Right ventricle myocardium inferior (tissue), 1 donor: ENCODE results near the gene B3GALT5. TPM values are rescaled to one million over a fixed set of nuclear protein-coding genes. Genes with fewer than 3 reads are reported as not detected.
A peak's percentile ranks its signal among the peaks of the same experiment; 100 is the strongest.
"Not testable (repeated sequence)": the region's sequence is repeated elsewhere in the genome, so short reads cannot be mapped to it uniquely, and the experiment has no call there.

Experiments
- ATAC-seq: fragments of 200-7000 bp; cut with Tn5 transposase; one replicate; pipeline ENCODE4 v1.9.1; 2020; ENCODE audit warnings: mild to moderate bottlenecking, moderate library complexity
- DNase-seq: peaks from one replicate; pipeline ENCODE4 v3.0.0; 2021; ENCODE audit errors: missing footprints
- intact Hi-C: fragments of 100-400 bp; cut with DNase I; formaldehyde crosslinking; loops from one replicate; pipeline ENCODE4 v1.11.0; 2022
- long read RNA-seq: library from polyadenylated mRNA; unstranded; transcript quantifications from one replicate; pipeline ENCODE4 v2.0.0, GENCODE V29; 2021
- total RNA-seq: library from RNA; stranded (reverse); fragmentation: NEBNext Ultra II Directional; extraction: Animal tissue kit (Norgen Biotek cat#: 25700); gene quantifications from one replicate; pipeline ENCODE4 v1.2.1, GENCODE V29; 2021
- donor health status: DM: no; HTN: yes; CAD: no; lungs with severe emphysema.

B3GALT5 gene, protein sequence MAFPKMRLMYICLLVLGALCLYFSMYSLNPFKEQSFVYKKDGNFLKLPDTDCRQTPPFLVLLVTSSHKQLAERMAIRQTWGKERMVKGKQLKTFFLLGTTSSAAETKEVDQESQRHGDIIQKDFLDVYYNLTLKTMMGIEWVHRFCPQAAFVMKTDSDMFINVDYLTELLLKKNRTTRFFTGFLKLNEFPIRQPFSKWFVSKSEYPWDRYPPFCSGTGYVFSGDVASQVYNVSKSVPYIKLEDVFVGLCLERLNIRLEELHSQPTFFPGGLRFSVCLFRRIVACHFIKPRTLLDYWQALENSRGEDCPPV
- total RNA-seq = 0.16 TPM
- long read RNA-seq = 0 reads

DNA sequence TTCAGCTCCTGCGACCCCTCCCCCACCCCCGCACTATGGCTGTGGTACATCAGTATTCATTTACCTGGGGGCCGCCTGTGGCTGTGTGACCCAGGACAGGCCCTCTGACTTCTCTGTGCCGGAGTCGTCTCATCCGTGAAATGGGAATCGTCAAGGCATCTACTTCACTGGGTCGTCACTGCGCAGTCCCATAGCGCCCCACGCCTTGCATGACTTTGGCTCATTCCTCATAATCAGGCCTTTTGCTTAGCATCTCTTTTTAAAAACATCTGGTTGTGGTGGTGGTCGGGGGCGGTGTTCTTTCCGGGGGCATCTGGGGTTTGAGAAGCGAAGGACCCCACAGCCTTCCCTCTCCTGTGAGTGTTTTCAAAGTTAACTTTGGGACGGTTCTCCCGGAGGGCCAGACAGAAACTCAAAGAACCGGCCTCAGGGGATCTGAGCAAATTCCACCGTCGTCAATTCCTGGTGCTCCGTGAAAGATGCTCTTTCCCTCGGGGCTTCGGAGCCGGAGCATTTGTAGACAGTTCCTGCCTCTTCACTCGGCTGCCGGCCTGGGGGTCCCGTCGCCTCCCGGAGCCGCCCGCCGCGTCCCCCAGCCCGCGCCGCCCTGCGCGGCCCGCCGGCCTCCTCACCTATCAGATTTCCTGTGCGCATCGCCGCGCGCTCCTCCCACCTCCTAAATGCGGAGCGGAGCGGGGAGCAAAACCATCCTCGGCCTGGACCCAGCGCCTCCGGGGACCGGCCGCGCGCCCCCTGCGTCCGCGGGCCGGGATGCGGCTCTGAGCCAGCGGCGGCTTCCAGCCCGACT, at the start of gene B3GALT5:
Gene B3GALT5, plus strand, starts transcription at position 708 of the 808 bp plus-strand sequence. CDS start 47,620 bp downstream, outside the sequence.
- DNase-seq (no peak), ATAC-seq (no peak)
- intact Hi-C loops = no loop called here

DNA sequence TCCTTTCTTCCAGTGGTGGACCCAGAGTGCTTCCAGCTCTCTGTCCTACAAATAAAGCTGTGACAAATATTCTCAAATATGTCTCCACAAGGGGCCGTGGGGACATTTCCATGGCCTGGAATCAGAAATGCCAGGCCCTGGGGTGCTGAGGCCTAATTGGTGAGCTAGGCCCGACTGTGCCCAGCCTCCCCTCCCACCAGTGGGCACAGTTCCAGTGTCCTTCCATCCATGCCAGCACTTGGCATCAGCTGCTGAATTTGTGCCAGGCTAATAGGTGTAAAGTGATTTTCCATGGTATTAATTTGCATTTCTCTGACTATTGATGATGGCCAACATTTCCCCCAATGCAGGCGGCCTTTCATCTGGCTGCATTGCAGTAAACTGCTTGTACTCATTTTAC, 48.5 kb upstream of the B3GALT5 start:
- DNase-seq (no peak), ATAC-seq (peak; percentile 72)
- intact Hi-C loops = no loop called here

DNA sequence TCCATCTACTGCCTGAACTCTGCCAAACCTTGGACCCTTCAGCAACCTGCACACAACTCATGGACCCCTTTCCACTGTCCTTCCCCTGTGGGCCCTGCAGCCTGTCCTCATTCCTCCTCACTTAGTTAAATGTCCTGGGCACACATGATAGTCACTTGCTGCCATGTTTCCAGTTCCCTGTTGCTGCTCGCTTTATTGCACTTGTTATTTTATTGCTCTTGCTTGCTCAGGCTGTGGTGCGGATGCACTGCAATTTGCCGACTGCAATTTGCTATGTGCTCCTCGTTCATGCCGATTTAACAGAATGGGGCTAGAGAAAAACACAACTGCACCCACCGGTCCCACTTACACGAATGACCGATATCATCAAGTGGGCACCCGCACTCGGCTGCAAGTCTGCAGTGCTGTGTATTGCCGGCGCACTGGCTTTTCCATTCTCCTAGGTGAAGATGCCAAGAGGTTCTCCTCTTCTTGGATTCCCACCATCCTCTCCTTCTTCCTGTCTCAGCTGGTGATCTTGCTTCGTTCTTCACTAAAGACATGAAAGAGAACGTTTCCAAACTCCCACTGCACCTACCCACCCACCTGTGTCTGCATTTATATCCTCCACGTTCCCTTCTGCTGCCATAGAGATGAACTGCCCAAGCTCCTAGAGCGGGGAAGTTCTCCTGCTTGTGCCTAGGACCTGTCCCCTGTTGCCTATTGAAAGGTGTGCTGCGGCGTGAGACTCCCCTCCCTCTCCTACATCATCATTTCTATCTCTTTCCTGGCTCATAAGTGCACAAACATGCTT, 45.4 kb upstream of the B3GALT5 start:
- ATAC-seq = no peak
- intact Hi-C loops = no loop called here

DNA sequence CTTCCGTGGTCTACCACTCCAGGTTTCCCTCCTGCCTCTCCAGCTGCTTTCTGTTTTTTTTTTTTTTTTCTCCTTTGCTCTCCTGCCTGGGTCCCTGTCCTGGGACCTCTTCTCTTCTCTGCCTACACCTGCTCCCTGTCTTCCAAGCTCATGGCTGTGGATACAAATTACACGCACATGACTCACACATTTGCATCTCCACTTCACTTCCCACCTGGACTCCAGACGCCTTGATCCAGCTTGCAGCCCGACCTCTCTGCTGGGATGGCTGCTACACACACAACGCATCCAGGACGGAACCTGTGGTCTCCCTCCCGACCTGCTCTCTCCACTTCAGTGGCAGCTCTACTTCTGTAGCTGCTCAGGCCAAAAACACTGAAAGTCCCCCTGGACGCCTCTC, 44.4 kb upstream of the B3GALT5 start:
- DNase-seq (no peak), ATAC-seq (no peak)
- intact Hi-C loops = no loop called here

More for the DNA sequence above, 45.4 kb upstream of the B3GALT5 start:
- DNase-seq = no peak

DNA sequence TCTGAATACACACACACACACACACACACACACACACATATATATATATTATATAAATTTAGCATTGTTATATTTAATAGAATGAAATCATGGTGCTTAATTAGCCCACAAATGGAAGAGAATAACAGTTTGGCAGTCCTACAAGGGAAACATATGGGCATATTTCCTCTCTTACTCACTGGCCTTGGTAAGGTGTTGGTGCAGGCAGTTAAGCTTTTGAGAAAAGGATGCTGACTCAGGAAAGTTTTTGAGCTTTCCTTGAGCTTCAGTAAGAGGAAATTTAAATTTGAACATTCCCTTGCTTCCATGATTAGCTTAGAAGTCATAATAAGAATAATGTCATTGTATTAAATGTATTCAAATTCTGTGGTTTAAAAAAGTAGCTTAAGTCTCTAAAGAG, 37.0 kb upstream of the B3GALT5 start:
- DNase-seq (no peak), ATAC-seq (no peak)
- intact Hi-C loops = no loop called here

DNA sequence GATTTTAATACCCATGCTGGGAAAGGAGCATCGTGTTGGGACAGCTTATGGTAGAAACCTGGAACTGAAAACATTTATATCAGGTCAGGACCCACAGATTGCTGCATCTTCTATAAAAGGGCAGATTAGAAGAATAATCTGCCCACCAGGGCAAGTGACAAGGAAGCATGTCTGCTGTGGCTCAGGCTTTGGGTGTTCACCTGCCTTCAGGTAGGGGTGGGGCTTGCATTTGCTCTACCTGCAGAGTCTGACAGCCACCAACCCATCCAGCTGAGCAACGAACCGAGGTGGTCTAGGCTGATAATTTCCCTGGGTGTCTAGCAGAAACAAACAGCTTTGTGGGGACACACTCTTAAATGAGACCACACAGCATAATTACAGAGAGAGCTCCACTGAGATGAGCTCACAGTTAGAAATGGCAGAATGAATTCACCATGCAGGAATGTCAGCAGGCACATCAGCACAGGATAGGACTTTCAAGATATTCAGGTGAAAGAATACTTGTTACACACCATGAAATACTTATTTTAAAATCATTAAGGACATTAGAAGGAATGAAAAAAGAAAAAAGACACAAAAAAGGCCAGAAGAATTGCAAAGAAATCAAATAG, 36.1 kb upstream of the B3GALT5 start:
- intact Hi-C loops = no loop called here
- ATAC-seq = no peak
- DNase-seq = no peak

DNA sequence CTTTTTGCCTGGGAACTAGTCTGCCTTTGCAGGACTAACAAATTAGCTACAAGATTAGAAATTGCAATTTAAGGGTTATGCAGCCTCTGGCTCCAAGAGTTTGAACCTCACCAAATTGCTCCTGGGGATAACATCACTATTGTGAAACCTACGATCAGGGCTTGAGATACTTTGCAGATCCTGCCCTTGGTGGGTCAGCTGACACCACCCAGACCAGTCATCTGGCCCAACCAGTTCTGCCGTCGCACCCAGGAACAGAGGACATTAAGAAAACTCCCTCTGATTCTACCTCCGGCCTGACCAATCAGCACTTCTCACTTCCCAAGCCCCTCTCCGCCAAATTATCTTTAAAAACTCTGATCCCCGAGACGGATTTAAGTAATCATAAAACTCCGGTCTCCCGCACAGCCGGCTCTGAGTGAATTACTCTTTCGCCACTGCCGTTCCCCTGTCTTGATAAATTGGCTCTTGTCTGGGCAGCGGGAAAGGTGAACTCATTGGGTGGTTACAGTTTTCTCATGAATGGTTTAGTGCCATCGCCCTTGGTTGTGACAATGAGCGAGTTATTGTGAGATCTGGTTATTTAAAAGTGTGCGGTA, 32.9 kb upstream of the B3GALT5 start:
- no peak for DNase-seq
- intact Hi-C loops = no loop called here
- no peak for ATAC-seq

DNA sequence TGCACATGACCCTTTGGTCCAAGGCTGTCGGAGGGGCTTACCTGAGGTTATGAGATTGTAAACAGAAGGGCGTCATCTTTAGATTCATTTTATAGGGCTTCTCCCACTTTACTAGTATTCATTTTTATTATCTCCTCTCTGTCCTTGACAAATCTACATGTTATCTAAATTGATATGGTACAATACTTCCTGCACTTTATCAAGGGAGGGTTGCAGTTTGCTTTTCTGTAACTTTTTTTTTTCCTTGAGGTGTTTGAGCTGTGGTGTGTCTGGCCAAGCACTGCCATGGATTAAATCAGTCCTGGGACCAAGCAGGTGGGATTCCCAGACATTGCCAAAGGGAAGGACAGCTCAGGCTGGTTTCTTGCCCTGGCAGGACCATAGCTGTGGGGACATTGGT, 32.0 kb upstream of the B3GALT5 start:
- ATAC-seq (no peak), DNase-seq (no peak)
- intact Hi-C loops = no loop called here

DNA sequence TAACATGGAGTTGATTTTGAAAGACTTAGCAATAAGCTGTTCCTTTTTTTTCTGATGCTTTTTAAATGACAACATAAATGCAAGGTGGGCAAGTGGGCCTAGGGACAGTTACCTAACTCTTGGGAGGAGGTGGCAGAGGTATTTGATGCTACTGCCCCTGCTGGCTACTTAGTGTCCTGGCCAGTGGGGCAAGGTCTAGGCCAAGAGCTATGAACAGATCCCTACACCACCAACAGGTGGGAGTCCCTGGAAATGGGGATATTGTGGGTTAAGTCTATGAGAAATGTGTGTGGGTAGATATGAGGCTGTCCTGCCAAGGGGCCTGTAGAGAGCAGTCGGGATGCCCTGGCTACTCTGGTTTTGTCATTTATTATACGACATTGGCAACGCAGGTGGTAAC, 31.3 kb upstream of the B3GALT5 start:
- no peak for DNase-seq
- ATAC-seq = no peak
- intact Hi-C loops = no loop called here

DNA sequence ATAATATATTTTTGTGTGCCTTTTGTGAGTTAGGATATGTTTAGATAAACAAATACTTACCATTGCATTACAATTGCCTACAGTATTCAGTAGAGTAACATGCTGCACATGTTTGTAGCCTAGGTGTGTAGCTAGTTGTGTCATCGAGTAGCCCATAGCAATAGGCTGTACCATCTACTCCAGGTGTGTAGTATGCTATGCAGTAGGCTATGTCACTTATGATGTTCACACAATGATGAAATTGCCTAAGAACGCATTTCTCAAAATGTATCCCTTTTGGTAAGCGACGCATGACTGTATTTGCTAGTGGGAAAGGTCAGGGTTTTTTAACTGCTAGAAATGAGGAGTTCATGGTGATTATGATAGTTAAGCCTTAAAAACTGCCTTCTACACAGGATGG, 30.0 kb upstream of the B3GALT5 start:
- no peak for ATAC-seq
- intact Hi-C loops = no loop called here
- DNase-seq = no peak

DNA sequence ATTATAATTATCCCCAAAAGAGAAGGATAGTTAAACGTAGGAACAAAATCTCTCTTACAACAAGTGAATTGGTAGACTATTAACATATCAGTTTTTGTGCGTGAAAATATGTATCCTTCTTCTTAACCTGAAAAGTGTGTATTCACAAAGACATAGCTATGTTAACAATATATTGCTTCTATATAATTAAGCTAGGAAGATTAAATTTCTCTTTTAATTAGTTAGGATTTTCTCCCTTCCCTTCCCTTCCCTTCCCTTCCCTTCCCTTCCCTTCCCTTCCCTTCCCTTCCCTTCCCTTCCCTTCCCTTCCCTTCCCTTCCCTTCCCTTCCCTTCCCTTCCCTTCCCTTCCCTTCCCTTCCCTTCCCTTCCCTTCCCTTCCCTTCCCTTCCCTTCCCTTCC, 29.2 kb upstream of the B3GALT5 start:
- intact Hi-C loops = not testable (repeated sequence)

DNA sequence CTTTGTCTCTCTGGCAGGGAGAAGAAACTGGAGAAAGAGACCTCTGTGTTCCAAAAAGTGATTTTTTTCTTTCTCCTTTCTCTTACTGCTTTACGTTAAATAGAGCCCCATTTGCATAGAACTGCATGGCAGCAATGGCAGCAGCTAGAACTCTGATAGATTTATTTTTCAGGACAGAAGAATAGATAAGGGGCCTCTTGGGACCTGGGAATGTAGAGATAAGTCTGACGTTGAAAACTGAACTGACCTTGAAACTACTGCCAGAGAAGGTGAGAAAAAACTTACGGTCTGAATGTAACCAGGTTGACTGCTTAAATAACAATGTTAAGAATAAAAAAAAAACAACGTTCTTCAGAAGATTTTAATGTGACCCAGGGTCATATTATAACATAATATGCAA, 25.4 kb upstream of the B3GALT5 start:
- intact Hi-C loops = no loop called here
- ATAC-seq = no peak
- no peak for DNase-seq

More for the DNA sequence above, 29.2 kb upstream of the B3GALT5 start:
- not testable (repeated sequence) for ATAC-seq, DNase-seq

DNA sequence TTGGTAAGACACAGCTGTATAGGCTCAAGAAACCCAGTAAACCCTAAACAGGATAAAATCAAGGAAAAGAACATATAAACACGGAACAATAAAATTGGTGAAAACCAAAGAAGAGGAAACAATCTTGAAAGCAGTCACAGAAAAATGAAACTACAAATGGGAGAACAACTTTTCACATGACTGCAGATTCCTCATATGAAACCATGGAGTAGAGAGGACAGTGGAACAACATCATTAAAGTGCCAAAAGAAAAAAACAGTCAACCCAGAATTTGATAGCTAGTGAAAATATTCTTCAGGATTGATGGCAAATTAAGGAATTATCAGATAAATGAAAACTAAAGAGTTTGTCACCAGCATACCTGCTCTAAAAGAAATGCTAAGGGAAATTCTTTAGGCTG, 23.9 kb upstream of the B3GALT5 start:
- intact Hi-C loops = no loop called here

DNA sequence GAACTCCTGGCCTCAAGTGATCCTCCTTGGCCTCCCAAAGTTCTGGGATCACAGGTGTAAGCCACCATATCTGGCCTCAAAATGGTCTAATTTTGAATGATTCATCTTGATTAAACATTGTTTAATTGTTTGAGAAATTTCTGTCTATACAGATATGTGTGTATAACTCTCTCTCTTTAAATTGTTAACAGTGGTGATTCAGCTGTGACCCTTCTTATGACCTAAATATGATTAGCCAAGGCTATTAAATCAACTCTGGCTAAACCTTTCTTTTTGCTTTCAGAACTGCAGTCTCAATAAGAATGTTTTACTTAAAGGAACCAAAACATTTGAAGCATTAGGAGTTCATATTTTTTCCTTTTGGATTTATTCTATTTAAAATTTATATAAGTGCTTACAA, 19.2 kb upstream of the B3GALT5 start:
- no peak for DNase-seq
- no peak for ATAC-seq
- intact Hi-C loops = no loop called here

More for the DNA sequence above, 23.9 kb upstream of the B3GALT5 start:
- ATAC-seq (no peak), DNase-seq (no peak)

DNA sequence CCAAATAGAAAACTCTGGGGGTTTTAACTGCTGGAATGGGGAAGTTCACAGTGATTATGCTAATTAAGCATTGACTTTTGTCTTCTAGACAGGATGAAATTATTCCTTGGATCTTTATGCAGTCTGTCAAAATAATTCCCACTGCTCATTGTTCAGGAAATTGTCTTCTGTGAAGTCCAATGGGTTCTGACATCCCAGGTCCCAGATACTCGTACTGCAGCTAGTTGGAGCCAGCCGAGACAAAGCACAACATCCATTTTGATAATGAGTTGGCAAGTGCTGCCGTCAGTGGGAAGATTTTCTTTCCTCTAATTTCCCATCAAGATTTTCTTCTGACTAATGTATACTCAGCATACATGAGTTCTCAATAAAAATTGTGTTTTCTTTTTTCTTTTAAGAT, 17.3 kb upstream of the B3GALT5 start:
- intact Hi-C loops = no loop called here
- no peak for ATAC-seq
- no peak for DNase-seq

DNA sequence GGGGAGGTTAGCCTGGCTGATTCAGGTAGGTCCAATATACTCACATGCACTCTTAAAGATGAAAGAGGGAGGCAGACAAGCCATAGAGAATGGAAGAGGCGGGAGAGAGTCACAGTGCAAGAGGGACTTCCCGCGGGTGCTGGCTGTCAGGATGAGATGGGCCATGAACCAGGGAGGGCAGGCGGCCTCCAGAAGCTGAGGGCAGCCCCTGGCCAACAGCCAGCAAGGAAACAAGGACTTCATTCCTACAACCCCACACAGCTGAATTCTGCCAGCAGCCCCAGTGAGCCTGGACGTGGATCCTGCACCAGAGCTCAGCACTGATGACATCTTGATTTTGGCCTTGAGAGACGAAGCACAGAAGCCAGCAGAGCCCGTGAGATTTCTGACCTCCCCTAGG, 15.1 kb upstream of the B3GALT5 start:
- ATAC-seq = no peak
- intact Hi-C loops = no loop called here

DNA sequence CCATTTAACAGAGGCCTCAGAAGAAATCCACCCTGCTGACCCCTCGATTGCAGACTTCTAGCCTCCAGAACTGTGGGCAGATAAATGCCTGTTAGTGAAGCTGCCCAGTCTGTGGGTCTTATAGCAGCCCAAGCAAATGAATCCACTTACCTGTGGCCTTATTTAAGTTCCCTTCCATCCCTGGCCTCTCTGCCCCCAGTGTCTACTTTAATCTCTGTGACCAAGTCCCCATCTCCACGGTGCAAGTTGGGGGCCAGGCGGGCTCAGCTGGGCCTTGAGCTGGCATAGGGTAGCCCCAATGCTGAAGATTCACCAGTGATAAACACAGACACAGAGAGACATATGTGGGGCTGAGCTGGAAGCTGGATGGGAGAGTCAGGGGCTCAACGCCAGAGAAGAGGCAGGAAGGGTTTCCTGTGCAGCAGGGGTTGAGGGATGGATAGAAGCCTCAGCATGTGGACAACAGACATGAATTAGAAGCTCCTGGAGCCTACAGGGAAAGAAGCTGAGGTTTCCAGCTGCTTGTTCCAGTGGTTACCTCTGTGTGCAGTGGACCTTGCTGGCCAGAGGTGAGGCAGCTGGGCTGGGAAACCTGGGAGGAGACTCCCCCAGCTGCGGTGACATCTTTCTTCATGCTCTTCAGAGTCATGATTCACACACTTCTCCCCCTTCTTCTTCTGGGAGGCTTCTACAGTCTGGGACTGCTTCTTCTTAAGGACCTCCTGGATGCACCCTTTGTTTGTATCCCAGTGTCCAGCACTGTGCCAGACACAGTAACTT, 13.4 kb upstream of the B3GALT5 start:
- DNase-seq = no peak
- intact Hi-C loops = no loop called here
- no peak for ATAC-seq

More for the DNA sequence above, 15.1 kb upstream of the B3GALT5 start:
- no peak for DNase-seq
